ENCODE measurements around the gene DPP7. TPM values are rescaled to one million over a fixed set of nuclear protein-coding genes. Genes with fewer than 3 reads are reported as not detected.

Gene DPP7
- total and polyA plus RNA-seq, 2 experiments from 2014 or later, result 19.7 to 26.8 TPM

DNA sequence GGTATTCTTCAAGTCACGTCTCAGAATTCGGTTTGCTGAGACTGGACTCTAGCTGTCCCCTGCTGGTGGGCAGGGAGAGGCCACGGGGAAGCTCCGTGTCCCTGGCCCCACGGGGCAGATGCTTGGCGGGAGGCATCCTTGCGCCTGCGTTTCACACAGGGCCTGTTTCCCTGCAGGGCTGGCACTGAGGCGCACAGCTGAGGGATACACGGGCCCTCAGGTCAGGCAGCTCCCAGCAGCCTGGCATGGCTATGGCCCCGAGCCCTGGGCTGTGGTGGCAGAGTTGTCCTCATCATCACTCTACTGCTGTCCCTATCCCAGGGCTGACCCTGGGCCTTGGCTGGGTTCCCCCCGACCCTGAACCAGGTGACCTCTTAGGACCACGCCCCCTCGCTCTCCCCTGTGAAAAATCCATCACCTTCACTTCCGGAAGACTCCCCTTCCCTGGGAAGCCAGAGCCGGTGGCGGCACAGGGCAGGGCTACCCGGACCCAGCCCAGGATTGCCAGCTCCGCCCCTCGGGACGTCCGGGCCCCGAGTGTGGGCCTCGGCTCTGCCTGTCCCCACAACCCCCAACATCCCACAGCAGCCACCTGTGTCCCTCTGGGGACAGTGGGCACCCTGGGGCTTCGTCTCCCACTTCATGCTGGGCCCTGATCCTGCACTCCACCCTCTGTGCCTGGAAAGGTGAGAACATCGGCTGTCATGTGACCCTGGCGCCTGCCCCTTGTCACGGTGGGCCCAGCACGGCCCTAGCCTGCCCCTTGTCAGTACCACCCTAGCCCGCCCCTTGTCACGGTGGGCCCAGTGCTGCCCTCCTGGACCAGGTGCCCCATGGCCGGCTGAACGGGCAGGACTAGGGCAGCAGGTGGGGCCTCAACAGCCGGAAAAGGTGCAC, 5.0 kb downstream of the DPP7 start:
- Histone ChIP-seq H4K20me1 (replicated peaks; ENCODE audit: insufficient read depth) (no peaks in the 10 kb centered on the region; the same call in 1 of the 2 replicates), H3K27ac (ENCODE audit: low read depth) (no peak overlapping the region), H3K79me2 (replicated peaks; ENCODE audit: insufficient read depth) (no peaks in the 10 kb centered on the region), H3K4me2 (no peak overlapping the region), H3K4me1 (ENCODE audit: insufficient read depth) (no peaks in the 10 kb centered on the region), H3K4me3 (no peak overlapping the region), H3K36me3 (ENCODE audit: insufficient read depth) (no peaks in the 10 kb centered on the region), H3K9me2 (ENCODE audit: insufficient read depth) (no peaks in the 10 kb centered on the region), H3F3A (replicated peaks; ENCODE audit: low read depth) (no peaks in the 10 kb centered on the region), H3K27me3 (ENCODE audit: insufficient read depth) (peaks cover 17% of the 10 kb centered on the region), H2AFZ (no peak overlapping the region)
- TF ChIP-seq, protein P1, sequence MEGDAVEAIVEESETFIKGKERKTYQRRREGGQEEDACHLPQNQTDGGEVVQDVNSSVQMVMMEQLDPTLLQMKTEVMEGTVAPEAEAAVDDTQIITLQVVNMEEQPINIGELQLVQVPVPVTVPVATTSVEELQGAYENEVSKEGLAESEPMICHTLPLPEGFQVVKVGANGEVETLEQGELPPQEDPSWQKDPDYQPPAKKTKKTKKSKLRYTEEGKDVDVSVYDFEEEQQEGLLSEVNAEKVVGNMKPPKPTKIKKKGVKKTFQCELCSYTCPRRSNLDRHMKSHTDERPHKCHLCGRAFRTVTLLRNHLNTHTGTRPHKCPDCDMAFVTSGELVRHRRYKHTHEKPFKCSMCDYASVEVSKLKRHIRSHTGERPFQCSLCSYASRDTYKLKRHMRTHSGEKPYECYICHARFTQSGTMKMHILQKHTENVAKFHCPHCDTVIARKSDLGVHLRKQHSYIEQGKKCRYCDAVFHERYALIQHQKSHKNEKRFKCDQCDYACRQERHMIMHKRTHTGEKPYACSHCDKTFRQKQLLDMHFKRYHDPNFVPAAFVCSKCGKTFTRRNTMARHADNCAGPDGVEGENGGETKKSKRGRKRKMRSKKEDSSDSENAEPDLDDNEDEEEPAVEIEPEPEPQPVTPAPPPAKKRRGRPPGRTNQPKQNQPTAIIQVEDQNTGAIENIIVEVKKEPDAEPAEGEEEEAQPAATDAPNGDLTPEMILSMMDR (conservative IDR thresholded peaks at IDR 0.05; ENCODE audit: low read depth in 2 of 2), result no peak
- TF ChIP-seq, protein P2, sequence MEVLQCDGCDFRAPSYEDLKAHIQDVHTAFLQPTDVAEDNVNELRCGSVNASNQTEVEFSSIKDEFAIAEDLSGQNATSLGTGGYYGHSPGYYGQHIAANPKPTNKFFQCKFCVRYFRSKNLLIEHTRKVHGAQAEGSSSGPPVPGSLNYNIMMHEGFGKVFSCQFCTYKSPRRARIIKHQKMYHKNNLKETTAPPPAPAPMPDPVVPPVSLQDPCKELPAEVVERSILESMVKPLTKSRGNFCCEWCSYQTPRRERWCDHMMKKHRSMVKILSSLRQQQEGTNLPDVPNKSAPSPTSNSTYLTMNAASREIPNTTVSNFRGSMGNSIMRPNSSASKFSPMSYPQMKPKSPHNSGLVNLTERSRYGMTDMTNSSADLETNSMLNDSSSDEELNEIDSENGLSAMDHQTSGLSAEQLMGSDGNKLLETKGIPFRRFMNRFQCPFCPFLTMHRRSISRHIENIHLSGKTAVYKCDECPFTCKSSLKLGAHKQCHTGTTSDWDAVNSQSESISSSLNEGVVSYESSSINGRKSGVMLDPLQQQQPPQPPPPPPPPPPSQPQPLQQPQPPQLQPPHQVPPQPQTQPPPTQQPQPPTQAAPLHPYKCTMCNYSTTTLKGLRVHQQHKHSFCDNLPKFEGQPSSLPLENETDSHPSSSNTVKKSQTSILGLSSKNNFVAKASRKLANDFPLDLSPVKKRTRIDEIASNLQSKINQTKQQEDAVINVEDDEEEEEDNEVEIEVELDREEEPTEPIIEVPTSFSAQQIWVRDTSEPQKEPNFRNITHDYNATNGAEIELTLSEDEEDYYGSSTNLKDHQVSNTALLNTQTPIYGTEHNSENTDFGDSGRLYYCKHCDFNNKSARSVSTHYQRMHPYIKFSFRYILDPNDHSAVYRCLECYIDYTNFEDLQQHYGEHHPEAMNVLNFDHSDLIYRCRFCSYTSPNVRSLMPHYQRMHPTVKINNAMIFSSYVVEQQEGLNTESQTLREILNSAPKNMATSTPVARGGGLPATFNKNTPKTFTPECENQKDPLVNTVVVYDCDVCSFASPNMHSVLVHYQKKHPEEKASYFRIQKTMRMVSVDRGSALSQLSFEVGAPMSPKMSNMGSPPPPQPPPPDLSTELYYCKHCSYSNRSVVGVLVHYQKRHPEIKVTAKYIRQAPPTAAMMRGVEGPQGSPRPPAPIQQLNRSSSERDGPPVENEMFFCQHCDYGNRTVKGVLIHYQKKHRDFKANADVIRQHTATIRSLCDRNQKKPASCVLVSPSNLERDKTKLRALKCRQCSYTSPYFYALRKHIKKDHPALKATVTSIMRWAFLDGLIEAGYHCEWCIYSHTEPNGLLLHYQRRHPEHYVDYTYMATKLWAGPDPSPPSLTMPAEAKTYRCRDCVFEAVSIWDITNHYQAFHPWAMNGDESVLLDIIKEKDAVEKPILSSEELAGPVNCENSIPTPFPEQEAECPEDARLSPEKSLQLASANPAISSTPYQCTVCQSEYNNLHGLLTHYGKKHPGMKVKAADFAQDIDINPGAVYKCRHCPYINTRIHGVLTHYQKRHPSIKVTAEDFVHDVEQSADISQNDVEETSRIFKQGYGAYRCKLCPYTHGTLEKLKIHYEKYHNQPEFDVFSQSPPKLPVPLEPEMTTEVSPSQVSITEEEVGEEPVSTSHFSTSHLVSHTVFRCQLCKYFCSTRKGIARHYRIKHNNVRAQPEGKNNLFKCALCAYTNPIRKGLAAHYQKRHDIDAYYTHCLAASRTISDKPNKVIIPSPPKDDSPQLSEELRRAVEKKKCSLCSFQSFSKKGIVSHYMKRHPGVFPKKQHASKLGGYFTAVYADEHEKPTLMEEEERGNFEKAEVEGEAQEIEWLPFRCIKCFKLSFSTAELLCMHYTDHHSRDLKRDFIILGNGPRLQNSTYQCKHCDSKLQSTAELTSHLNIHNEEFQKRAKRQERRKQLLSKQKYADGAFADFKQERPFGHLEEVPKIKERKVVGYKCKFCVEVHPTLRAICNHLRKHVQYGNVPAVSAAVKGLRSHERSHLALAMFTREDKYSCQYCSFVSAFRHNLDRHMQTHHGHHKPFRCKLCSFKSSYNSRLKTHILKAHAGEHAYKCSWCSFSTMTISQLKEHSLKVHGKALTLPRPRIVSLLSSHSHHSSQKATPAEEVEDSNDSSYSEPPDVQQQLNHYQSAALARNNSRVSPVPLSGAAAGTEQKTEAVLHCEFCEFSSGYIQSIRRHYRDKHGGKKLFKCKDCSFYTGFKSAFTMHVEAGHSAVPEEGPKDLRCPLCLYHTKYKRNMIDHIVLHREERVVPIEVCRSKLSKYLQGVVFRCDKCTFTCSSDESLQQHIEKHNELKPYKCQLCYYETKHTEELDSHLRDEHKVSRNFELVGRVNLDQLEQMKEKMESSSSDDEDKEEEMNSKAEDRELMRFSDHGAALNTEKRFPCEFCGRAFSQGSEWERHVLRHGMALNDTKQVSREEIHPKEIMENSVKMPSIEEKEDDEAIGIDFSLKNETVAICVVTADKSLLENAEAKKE (CRISPR knock-in tag; IDR thresholded peaks at IDR 0.05), result no peak
- TF ChIP-seq NANOG (IDR thresholded peaks at IDR 0.05; ENCODE audit: borderline replicate concordance) (no peak), CREB1 (CRISPR knock-in tag; IDR thresholded peaks at IDR 0.05; ENCODE audit: low read depth) (no peak), ZNF114 (CRISPR knock-in tag; IDR thresholded peaks at IDR 0.05) (no peak), EZH2 (IDR thresholded peaks at IDR 0.05; ENCODE audit: low read depth, unreplicated experiment) (no peak), JUNB (IDR thresholded peaks at IDR 0.05; ENCODE audit: unreplicated experiment) (no peak), EZH2phosphoT487 (IDR thresholded peaks at IDR 0.05; ENCODE audit: unreplicated experiment) (no peak), ZNF331 (CRISPR knock-in tag; IDR thresholded peaks at IDR 0.05; ENCODE audit: low read depth) (no peak), POLR2AphosphoS5 (IDR thresholded peaks at IDR 0.05; ENCODE audit: low read depth) (no peak), STAT1 (IDR thresholded peaks at IDR 0.05; ENCODE audit: unreplicated experiment) (no peak)
- TF ChIP-seq, protein P3, sequence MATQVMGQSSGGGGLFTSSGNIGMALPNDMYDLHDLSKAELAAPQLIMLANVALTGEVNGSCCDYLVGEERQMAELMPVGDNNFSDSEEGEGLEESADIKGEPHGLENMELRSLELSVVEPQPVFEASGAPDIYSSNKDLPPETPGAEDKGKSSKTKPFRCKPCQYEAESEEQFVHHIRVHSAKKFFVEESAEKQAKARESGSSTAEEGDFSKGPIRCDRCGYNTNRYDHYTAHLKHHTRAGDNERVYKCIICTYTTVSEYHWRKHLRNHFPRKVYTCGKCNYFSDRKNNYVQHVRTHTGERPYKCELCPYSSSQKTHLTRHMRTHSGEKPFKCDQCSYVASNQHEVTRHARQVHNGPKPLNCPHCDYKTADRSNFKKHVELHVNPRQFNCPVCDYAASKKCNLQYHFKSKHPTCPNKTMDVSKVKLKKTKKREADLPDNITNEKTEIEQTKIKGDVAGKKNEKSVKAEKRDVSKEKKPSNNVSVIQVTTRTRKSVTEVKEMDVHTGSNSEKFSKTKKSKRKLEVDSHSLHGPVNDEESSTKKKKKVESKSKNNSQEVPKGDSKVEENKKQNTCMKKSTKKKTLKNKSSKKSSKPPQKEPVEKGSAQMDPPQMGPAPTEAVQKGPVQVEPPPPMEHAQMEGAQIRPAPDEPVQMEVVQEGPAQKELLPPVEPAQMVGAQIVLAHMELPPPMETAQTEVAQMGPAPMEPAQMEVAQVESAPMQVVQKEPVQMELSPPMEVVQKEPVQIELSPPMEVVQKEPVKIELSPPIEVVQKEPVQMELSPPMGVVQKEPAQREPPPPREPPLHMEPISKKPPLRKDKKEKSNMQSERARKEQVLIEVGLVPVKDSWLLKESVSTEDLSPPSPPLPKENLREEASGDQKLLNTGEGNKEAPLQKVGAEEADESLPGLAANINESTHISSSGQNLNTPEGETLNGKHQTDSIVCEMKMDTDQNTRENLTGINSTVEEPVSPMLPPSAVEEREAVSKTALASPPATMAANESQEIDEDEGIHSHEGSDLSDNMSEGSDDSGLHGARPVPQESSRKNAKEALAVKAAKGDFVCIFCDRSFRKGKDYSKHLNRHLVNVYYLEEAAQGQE (IDR thresholded peaks at IDR 0.05; ENCODE audit: unreplicated experiment), result no peak
- TF ChIP-seq, protein P4, sequence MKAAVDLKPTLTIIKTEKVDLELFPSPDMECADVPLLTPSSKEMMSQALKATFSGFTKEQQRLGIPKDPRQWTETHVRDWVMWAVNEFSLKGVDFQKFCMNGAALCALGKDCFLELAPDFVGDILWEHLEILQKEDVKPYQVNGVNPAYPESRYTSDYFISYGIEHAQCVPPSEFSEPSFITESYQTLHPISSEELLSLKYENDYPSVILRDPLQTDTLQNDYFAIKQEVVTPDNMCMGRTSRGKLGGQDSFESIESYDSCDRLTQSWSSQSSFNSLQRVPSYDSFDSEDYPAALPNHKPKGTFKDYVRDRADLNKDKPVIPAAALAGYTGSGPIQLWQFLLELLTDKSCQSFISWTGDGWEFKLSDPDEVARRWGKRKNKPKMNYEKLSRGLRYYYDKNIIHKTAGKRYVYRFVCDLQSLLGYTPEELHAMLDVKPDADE (IDR thresholded peaks at IDR 0.05), result no peak
- no peak overlapping the region for H3K4me3 Mint-ChIP-seq
- DNase-seq (ENCODE audit: low spot score) (no peak), ATAC-seq (no peak)
- no peak overlapping the region for H3K27ac Mint-ChIP-seq
- peaks cover 12% of the 10 kb centered on the region for H3K27me3 Mint-ChIP-seq (ENCODE audit: insufficient read depth, low read depth, poor library complexity)
- H3K4me1 Mint-ChIP-seq, result no peaks in the 10 kb centered on the region
- H3K36me3 Mint-ChIP-seq (ENCODE audit: low read depth), result peaks cover 10% of the 10 kb centered on the region; the same call in 2 of the 3 replicates
- H3K9me3 Mint-ChIP-seq, result no peaks in the 10 kb centered on the region
